ENCODE measurements around the gene HNRNPM.
"Not testable (repeated sequence)": the region's sequence is repeated elsewhere in the genome, so short reads cannot be mapped to it uniquely, and the experiment has no call there.

The HNRNPM gene

DNA sequence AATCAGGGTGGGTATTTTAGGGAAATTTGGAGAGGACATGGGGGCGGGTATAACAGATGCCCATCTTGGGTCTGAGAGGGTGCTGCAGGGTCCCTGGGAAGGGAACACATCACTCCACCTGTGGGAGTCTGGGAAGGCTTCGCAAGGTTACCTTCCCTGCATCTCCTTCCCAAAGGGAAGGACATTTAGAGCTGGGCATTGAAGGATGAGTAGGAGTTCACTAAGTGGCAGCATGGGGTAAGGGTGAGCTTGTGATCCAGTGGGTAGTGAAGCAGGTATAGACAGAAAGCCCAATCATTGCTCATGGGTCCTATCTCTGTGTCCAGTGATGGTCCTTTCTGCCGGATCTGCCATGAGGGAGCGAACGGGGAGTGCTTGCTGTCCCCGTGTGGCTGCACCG lies 18.5 kb upstream of the HNRNPM start:
- DNase-seq (ENCODE audit: low read depth, low spot score) = no peak

DNA sequence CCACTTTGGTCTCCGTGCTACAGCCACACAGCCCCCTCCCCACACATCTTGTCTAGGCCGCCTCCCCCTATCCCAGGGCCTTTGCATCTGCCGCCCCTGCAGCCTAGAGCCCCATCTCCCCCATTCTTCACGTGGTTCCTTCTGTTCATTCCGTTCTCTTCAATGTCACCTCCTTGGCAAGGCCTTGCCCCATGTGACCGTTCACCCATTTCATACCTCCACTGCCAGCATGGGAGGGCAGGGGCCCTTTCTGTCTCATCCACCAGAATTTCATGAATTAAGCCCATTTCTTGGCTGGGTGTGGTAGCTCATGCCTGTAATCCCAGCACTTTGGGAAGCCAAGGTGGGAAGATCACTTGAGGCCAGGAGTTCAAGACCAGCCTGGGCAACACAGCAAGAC lies 15.7 kb upstream of the HNRNPM start:
- DNase-seq (ENCODE audit: low read depth, low spot score) = no peak

DNA sequence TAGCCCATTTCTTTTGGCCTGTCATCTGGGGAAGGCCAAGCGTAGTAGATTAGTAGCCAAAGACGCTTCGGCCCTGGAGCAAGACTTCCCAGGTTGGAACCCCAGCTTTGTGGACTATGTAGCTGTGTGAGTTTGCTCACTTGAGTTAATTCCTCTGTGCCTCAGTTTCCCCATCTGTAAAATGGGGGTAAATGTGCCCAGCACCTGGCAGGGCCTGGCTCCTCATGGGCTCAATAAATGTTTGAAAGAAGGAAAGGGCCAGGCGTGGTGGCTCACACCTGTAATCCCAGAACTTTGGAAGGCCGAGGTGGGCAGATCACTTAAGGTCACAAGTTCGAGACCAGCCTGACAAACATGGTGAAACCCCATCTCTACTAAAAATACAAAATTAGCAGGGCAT lies 14.9 kb upstream of the HNRNPM start:
- no peak for DNase-seq (ENCODE audit: low read depth, low spot score)

DNA sequence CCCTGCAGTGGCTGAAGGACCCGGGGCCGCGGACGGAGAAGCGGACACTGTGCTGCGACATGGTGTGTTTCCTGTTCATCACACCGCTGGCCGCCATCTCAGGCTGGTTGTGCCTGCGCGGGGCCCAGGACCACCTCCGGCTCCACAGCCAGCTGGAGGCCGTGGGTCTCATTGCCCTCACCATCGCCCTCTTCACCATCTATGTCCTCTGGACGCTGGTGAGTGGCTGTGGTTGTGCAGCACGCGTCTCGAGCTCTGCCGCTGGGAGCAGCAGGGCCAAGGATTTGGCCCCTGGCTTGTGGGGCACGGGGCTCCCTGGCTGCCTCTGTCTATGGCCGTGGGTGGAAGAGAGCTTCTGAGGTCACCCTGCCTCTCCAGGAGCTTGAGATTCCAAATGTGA lies 14.1 kb upstream of the HNRNPM start:
- no peak for DNase-seq (ENCODE audit: low read depth, low spot score)

DNA sequence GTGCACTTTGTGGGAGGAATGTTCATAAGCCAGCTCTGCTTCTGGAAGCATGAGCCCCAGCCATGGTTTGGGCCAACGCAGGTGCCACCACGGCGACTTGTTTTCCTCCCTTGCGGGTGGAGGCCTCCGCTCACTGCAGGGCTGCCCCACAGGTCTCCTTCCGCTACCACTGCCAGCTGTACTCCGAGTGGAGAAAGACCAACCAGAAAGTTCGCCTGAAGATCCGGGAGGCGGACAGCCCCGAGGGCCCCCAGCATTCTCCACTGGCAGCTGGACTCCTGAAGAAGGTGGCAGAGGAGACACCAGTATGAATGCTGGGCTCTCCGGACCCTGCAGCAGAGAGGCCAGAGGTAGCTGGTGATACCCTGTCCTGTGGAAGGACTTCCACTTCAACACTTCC lies 6.5 kb upstream of the HNRNPM start:
- DNase-seq (ENCODE audit: low read depth, low spot score) = no peak

DNA sequence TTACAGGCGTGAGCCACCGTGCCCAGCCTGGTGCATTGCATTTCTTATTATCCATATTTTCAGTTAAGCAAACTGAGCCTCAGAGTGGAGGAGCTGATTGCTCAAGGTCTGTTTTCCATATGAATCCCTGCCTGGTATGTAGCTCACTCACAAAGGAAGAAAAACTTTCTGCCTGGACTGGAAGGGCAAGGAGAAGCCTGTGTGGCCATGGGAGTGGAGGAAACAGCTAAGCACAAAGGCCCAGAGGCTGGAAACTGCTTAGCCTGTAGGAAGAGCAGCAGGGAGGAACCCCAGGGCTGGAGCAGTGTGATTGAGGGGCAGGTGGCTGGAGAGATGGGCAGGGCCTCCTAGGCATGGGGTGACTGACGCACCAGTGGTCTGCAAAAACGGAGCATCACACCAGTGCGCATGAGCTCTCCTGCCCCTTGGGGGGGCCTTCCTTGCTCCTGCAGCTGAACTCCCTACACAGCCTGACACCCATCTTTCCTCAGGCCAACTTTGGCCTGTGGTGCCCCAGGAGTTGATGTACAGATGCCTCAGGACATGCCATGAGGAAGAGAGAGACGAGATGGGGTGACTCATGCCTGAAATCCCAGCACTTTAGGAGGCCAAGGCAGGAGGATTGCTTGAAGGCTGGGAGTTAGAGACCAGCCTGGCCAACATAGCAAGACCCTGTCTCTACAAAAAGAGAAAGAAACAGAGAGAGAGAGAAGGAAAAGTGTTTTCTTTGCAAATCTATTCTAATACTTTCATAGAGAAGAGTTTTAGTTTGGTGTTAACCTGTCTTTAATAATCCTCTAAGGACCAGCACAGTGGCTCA lies 2.8 kb upstream of the HNRNPM start:
- DNase-seq (ENCODE audit: low read depth, low spot score) = no peak

DNA sequence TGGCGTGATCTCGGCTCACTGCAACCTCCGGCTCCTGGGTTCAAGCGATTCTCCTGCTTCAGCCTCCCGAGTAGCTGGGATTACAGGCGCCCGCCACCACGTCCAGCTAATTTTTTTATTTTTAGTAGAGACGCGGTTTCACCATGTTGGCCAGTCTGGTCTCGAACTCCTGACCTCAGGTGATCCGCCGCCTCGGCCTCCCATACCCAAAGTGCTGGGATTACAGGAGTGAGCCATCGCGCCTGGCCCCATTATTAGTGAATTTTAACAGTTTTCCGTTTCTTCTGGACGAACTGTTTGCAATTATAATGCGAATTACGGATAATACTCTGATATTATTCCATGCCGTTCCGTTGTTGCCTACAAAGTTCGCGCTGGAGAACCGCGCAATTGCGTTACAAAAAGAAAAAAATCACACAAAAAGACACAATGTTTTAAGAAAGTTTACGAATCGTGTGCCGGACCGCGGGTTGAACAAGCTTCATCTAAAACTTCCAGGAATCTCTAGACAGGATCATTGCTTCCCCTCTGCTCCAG lies 567 bp upstream of the HNRNPM start:
- DNase-seq (ENCODE audit: low read depth, low spot score) = not testable (repeated sequence)

DNA sequence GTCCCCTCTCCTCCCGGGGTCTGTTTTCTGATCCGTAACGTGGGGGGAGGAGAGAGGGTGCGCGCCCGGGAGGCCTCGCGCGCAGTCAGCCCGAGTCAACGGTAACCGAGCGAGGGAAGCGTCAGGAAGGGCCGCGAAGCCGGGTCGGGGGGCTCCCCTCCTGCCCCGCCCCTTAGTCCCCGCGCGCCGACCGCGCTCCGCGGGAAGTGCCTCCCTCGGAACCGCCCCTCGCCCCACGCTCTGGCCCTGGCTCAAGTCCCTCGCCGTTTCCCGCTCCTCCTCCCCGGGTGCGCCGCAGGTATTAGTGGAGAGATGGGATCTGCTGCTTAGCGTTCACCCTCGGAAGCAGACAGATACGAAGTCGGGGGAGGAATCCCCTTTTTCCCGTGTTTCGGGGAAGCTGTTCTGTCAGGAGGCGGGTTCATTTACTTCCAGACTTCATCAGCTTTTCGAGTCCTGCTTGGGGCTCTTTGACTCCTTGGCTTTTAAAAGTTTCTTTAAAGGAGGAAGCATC lies 770 bp downstream of the HNRNPM start:
- no peak for DNase-seq (ENCODE audit: low read depth, low spot score)

DNA sequence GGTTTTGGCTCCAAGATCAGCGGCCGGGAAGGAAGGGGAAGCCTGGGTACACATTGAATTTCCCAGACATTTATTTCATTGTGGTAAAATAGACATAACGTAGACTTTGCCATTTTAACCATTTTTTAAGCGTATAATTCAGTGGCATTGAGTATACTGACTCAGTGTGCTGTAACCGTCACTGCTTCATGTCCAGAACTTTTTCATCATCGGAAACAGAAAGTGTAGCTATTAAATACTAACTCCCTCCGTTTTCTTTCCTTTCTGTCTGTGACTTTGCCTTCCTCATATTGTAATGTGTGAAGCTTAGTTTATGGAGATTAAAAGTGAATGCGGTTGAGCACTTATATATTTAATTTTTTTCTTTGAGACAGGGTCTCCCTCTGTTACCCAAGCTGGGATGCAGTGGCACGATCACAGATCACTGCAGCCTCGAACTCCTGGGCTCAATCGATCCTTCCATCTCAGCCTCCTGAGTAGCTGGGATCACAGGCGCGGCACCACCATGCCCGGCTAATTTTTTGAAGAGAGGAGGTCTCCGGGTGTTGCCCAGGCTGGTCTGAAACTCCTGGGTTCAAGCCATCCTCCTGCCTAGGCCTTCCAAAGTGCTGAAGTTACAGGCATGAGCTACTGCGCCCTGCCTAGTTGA lies 1.4 kb downstream of the HNRNPM start:
- no peak for DNase-seq (ENCODE audit: low read depth, low spot score)

DNA sequence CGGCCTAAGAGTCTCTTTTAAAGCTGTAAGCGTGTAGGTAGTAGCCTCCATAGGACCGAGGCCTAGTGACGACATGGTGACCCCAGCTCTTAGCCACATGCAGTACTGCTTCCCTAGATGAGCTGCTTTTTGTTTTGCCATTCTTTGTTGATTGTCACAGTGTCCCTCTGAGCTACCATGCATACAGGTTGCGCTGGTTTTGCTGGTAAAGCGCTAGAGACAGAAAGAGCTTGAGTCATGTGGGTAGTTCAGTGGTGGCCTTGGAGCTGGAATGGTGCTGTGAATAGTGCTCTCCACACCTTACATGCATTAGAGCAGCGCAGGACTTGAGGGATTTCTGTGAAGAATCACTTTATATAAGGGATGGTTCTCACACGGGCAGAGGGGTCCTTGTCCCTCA lies 5.1 kb downstream of the HNRNPM start:
- DNase-seq (ENCODE audit: low read depth, low spot score) = no peak

DNA sequence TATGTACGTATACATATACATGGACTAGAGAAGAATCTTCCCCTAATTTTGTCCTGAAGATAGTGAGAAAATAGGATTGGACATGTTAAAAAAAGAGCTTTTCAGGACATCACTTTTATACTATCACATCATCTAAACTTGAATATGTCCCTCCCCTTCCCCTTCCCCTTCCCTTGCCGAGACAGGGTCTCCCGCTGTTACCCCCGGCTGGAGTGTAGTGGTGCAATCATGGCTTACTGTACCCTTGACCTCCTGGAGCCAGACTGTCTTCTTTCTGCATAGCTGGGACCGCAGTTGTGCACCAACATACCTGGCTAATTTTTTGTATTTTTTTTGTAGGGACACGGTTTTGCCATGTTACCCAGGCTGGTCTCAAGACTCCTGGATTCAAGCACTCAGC lies 6.6 kb downstream of the HNRNPM start:
- no peak for DNase-seq (ENCODE audit: low read depth, low spot score)

DNA sequence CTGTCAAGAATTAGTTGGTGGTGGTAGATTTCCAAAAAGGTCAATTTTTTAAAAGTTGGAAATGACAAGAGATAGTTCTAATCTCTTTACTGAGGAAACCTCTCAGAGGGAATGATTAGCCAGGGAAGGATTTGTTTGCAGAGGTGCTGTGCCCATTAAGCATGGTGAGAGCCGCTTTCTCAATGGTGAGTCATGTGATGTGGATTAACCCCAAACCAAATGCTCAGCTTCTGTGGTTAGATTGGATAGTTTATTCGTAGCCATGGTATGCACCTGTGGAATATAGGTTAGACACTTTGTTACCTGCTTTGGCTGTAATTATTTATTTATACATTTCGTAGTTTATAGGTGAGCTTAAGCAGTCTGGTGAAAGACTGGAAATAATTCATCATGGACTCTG lies 7.1 kb downstream of the HNRNPM start:
- no peak for DNase-seq (ENCODE audit: low read depth, low spot score)

DNA sequence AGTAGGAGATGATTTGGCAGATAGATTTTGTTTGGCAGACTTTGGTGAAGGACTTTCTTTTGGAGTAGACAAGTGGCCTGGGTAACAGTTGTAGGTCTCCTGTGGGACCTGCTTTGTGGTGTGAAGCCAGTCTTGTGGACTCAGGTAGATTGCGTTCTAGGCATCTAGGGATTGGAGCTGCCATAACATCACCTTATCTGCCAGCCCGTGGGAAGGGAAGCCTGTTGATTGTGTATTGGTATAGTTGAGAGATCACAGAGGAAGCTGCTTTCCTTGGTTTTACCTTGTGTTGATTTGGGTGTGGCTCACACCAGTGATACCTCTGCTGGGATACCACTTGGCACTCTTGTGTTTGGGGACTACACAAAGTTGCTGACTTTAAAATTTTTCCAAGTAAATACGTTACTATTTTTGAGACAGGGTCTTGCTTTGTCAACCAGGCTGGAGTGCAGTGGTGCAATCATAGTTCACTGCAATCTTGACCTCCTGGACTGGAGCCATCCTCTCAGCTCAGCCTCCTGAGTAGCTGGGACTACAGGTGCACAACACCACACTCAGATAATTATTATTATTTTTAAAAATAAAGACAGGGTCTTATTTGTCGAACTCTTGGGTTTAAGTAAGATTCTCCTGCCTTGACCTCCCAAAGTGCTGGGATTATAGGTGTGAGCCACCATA lies 7.8 kb downstream of the HNRNPM start:
- DNase-seq (ENCODE audit: low read depth, low spot score) = no peak

DNA sequence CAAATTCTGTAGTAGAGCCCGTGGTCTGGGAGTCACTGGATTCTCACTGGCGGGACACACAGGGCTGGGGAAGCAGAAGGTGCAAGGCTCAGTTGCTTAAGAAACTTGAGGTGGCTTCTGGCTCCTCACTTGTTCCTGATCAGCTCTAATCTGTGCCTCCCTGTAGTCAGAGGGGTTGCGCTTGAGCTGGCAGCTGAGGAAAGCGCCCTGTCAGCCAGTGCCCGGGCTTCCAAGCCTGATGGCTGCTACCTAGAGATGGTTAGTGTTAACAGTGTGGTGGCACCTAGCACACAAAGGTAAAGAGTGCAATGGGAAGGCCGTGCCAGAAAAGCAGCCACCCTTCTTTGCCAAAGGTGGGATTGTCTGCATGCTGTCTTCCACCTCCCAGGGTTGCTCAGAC lies 8.8 kb downstream of the HNRNPM start:
- no peak for DNase-seq (ENCODE audit: low read depth, low spot score)

DNA sequence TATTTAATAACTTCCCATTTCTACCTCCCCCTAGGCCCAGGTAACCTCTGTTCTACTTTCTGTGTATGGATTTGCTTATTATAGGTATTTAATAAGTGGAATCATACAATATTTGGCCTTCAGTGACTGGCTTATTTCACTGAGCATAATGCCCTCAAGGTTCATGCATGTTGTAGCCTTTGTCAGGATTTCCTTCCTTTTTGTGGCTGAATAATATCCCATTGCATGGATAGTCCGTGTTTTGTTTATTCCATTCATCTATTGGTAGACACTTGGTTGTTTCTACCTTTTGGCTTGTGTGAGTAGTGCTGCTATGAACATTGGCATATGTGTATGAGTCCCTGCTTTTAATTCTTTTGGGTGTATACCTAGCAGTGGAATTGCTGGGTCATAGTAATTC lies 9.4 kb downstream of the HNRNPM start:
- DNase-seq (ENCODE audit: low read depth, low spot score) = no peak

DNA sequence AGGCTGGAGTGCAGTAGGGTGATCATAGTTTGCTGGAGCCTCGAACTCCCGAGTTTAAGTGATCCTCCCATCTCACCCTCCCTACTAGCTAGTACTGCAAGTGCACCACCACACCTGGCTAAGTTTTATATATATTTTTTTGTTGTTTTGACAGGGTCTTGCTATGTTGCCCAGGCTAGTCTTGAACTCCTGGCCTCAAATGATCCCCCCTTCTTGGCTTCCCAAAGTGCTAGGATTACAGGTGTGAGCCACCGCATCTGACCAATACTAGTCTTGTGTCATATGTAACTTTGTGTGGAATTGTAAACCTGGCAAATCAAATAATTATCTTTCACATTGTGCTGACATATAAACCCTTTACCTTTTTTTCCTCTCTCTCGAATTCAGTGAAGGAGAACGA lies 10.2 kb downstream of the HNRNPM start:
- no peak for DNase-seq (ENCODE audit: low read depth, low spot score)

DNA sequence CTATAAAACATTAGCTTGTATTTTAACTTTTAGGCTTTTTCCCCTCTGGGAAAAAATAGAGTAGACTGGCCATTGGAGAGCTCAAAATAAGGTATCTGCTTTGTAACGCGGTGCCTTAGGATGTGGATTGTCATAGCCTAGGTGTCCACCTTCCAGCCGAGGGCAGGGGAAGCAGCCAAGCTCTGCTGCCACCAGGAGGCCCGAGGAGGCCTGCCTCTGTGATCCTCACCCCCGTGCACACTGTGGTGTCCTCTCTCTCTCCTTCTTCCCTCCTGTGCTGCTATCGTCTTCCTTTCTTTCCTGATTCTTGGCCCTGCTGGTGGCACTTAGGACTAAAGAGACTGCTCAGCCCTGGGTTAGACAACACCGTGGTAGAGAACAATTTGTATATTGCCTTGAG lies 11.3 kb downstream of the HNRNPM start:
- no peak for DNase-seq (ENCODE audit: low read depth, low spot score)

DNA sequence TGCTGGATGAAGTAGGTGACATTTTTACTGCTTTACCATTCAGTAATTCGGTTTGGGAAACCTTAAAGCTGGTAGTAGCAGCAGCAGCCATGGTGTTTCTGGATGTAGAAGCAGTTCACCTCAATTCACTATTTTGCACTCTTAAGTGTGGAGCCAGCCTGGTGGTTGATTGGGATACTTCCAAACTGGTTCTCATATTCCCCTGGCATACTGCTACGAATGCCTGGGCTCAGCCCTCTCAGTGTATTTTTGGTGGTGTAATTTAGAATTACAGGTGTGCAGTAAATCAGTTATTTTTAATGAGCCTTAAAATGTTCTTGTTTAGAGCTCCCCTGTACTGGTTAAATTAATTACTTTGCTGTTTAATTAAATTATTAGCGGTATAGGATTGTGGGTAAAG lies 12.4 kb downstream of the HNRNPM start:
- no peak for DNase-seq (ENCODE audit: low read depth, low spot score)

DNA sequence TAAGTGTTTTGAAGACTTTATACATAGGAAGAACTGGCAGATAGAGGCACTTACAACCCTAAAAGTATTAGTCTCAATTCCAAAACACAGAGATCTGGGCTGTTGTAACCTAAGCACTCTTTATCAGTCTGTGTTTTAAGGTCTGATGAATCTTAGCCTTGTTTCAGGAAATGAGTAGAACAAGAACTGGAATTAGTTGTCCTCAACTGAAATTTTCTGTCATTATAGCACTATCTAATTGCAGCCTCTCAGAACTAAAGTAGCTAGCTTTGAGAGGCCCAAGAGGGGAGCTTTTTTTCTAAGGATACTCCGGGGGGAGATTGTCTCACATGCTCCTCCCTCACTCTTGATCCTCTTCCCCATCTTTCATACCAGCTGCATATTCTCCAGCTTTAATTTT lies 13.1 kb downstream of the HNRNPM start:
- DNase-seq (ENCODE audit: low read depth, low spot score) = no peak

DNA sequence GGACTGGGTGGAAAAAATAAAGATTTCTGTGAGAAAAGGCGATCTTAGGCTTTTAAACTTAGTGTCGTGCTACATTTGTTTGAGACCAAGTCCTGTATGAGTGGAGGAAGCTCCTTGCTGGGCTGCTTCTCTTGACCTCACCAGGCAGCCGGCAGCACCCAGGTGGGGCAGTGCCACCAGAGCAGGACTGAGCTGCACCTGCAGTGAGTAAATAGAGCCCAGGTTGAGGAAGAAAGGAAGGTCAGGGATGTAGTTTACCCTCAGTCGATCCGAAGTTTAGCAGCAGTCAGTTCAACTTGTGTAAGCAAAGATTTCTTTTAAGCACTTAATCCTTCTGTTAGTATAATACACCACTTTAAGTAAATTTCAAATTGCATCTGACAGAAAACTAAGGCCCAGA lies 13.6 kb downstream of the HNRNPM start:
- no peak for DNase-seq (ENCODE audit: low read depth, low spot score)

DNA sequence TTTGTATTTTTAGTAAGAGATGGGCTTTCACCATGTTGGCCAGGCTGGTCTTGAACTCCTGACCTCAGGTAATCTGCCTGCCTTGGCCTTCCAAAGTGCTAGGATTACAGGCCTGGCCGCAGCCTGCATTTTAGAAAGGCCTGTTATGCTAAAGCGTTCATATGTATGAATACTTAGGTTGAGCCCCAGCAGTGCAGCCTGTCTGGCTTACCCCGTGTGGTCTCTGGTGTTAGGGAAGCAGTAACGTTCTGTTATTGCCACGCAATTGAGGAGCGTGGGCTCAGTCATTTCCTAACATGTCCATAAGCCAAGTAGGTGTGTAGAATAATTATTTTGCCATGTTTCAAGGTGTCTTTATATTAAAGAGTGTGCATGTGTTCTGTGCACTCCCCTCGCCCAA lies 14.3 kb downstream of the HNRNPM start:
- DNase-seq (ENCODE audit: low read depth, low spot score) = no peak

DNA sequence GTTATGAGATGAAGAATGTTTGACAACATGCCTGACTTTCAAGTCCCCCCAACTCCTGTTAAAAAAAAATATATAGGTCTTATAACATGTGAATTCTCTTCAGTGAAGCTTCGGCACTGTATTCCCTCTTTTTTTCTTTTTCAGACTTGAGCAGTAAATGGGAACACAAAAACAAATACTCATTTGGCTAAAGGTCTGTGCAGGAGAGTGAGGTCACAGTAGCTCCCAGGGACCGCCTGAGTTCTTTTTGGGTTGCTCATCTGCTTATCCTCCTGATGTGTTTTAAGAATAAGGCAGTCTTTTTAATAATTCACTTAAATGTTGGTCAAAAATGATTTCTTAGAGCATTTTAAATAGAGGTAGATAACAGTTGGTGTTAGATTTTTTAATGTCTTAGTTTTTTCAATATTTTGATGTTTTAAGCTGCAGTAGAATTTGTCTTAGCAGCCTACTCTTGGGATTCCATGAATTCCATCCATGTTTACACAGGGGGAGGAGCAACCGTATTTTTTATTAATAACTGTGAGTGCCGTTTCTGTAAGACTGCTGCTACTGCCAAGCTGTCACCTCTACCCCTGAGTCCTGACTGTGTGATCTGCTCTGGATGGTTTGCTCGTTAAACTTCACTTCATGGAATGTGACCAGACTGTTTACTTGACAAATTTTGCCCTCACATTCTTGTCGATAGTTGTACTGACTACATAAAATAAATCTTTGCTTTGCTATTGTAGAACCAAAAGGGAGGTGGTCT lies 14.9 kb downstream of the HNRNPM start:
- DNase-seq (ENCODE audit: low read depth, low spot score) = no peak
